Ascending aorta (tissue), 2 donors: Measurements from ENCODE around the gene SDC4. TPM values are rescaled to one million over a fixed set of nuclear protein-coding genes. Genes with fewer than 3 reads are reported as not detected.
A peak's percentile ranks its signal among the peaks of the same experiment; 100 is the strongest.

ENCODE experiments used
- DNase-seq, 2 donors: peaks; one replicate each; pipeline ENCODE4 v3.0.0-alpha.2; 2019; ENCODE audit warnings: low spot score in 2 of 2
- H3K27ac ChIP-seq, 2 donors: fragments of 200-600 bp; sonication (generic); one replicate each; pipeline ENCODE4 v1.5.1; 2016 to 2017; ENCODE audit warnings: mild to moderate bottlenecking in 1 of 2
- H3K27me3 ChIP-seq: fragments of 200-600 bp; sonication (generic); one replicate; pipeline ENCODE4 v1.5.1; 2017
- H3K36me3 ChIP-seq, 2 donors: fragments of 200-600 bp; sonication (generic); one replicate each; pipeline ENCODE4 v1.5.1; 2016
- H3K4me1 ChIP-seq, 2 donors: fragments of 200-600 bp; sonication (generic); one replicate each; pipeline ENCODE4 v1.5.1; 2016 to 2017; ENCODE audit warnings: mild to moderate bottlenecking in 1 of 2
- H3K4me3 ChIP-seq, 2 donors: fragments of 200-600 bp; sonication (generic); one replicate each; pipeline ENCODE4 v1.5.1; 2016 to 2017; ENCODE audit warnings: mild to moderate bottlenecking in 1 of 2
- H3K9me3 ChIP-seq, 2 donors: fragments of 200-600 bp; sonication (generic); one replicate each; pipeline ENCODE4 v1.5.1; 2016
- CTCF ChIP-seq, 3 experiments: fragments of 200-600 bp in 2 of 3; fragments of 450-650 bp in 1 of 3; sonication (generic) in 2 of 3; IDR thresholded peaks; one replicate each; pipeline ENCODE4 v1.5.1; 2016 to 2019; ENCODE audit warnings: antibody characterized with exemption in 3 of 3, mild to moderate bottlenecking in 1 of 3, moderate library complexity in 1 of 3
- intact Hi-C: fragments of 100-400 bp; cut with DNase I; formaldehyde crosslinking; loops from one replicate; pipeline ENCODE4 v1.15.1; 2023
- total RNA-seq: library from RNA; depleted of rRNA; stranded (reverse); fragments of >200 nt; gene quantifications from one replicate; pipeline ENCODE4 v1.1.0, GENCODE V29; 2016

SDC4 gene, protein sequence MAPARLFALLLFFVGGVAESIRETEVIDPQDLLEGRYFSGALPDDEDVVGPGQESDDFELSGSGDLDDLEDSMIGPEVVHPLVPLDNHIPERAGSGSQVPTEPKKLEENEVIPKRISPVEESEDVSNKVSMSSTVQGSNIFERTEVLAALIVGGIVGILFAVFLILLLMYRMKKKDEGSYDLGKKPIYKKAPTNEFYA
- total RNA-seq, result 63.8 TPM

GRCh38 chr20:45347936-45348778 lies at the start of gene SDC4:
TSS of gene SDC4 (minus strand) at chr20:45348424. CDS start at chr20:45348384, 40 bp downstream.
- Histone ChIP-seq H3K4me3 (peak within 1 kb of the TSS; percentile 60 to 80), H3K27me3 (no peaks in the 10 kb centered on the region), H3K36me3 (no peaks in the 10 kb centered on the region), H3K4me1 (peaks cover 30 to 33% of the 10 kb centered on the region in 2 donors), H3K9me3 (no peaks in the 10 kb centered on the region), H3K27ac (peak within 1 kb of the TSS; percentile 93 to 96)
- peak in 1 of 2 donors; percentile 85 for DNase-seq
- TF ChIP-seq CTCF (IDR thresholded peaks at IDR 0.05), result no peak
- intact Hi-C loops, result loop anchor here (1.0 kb wide), 2 partner anchors 10 to 12 kb away; no protein-coding TSS in a partner anchor

- no peak for DNase-seq
- Histone ChIP-seq H3K4me1 (no peaks in the 10 kb centered on the region), H3K9me3 (no peaks in the 10 kb centered on the region), H3K27me3 (no peaks in the 10 kb centered on the region), H3K4me3 (no peak overlapping the region), H3K27ac (no peak overlapping the region), H3K36me3 (no peaks in the 10 kb centered on the region)
- TF ChIP-seq CTCF (IDR thresholded peaks at IDR 0.05), result no peak
- intact Hi-C loops, result no loop called here
Observed at GRCh38 chr20:45395114-45395415, 46.8 kb upstream of the SDC4 start.

GRCh38 chr20:45394221-45395113 lies 46.2 kb upstream of the SDC4 start:
- no peaks in the 10 kb centered on the region for H3K27me3 ChIP-seq
- TF ChIP-seq CTCF (IDR thresholded peaks at IDR 0.05), result no peak
- H3K4me3 ChIP-seq, result no peak overlapping the region
- intact Hi-C loops, result no loop called here
- no peaks in the 10 kb centered on the region for H3K4me1 ChIP-seq
- no peaks in the 10 kb centered on the region for H3K9me3 ChIP-seq
- H3K36me3 ChIP-seq, result no peaks in the 10 kb centered on the region
- no peak overlapping the region for H3K27ac ChIP-seq
- no peak for DNase-seq

DNA sequence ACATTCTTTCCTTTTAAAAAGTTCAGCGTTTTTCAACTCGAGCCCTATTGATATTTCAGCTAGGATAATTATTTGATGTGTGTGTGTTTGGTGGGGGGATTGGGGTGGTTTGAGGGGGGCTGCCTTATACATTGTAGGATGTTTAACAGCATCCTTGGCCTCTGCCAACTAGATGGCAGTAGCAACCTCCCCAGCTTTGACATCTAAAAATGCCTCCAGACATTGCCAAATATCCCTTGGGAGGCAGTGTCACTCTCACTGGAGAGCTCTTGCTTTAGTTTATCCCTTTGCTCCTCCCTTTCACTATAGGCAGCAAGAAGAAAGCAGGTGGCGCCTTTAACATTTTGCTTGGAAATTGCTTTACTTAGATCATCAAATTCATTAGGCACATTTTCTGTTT lies 44.5 kb upstream of the SDC4 start:
- TF ChIP-seq CTCF (IDR thresholded peaks at IDR 0.05), result no peak
- intact Hi-C loops, result no loop called here
- Histone ChIP-seq H3K36me3 (no peaks in the 10 kb centered on the region), H3K27me3 (no peaks in the 10 kb centered on the region), H3K27ac (no peak overlapping the region), H3K4me1 (no peaks in the 10 kb centered on the region), H3K9me3 (no peaks in the 10 kb centered on the region), H3K4me3 (no peak overlapping the region)
- no peak for DNase-seq

- Histone ChIP-seq H3K4me1 (no peaks in the 10 kb centered on the region), H3K27me3 (no peaks in the 10 kb centered on the region), H3K4me3 (no peak overlapping the region), H3K27ac (no peak overlapping the region), H3K36me3 (no peaks in the 10 kb centered on the region), H3K9me3 (no peaks in the 10 kb centered on the region)
- TF ChIP-seq CTCF (IDR thresholded peaks at IDR 0.05), result no peak
- intact Hi-C loops, result no loop called here
- no peak for DNase-seq
Observed at GRCh38 chr20:45391559-45391958, 43.3 kb upstream of the SDC4 start.
